SKM-1 (cell line): ENCODE measurements around the gene OAS3.
"Not testable (repeated sequence)": the region's sequence is repeated elsewhere in the genome, so short reads cannot be mapped to it uniquely, and the experiment has no call there.

ENCODE experiments used
- DNase-seq: peaks from one replicate; lab custom pipeline; 2025; ENCODE audit not compliant: unreplicated experiment; lab: John Stamatoyannopoulos, UW

OAS3 gene

DNA sequence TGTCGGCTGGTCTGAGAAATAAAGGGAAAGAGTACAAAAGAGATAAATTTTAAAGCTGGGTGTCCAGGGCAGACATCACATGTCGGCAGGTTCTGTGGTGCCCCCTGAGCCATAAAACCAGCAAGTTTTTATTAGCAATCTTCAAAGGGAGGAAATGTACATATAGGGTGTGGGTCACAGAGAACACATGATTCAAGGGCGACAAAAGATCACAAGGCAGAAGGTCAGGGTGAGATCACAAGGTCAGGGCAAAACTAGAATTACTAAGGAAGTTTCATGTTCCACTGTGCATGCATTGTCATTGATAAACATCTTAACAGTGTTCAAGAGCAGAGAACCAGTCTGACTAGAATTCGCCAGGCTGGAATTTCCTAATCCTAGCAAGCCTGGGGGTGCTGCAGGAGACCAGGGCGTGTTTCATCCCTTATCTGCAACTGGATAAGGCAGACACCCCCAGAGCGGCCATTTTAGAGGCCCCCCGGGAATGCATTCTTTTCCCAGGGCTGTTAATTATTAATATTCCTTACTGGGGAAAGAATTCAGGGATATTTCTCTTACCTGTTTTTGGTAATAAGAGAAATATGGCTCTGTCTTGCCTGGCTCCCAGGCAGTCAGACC lies 11.7 kb upstream of the OAS3 start:
- not testable (repeated sequence) for DNase-seq

DNA sequence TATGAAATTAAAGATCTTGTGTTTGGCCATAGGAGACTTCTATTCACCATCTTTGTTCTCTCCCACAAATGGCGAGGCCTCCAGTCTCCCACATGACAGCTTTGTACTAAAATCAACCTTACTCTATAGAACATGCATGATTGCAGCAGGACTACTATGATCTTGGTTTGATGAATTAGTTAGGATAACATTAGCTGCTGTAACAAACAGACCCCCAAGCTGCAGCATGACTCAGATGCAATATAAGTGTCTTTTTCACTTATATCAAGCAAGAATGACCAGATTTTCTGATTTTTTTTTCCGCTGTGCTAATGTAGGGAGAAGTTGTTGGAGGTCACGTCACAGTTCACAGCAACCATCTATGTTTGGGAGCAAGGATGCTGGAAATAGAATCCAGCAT lies 10.8 kb upstream of the OAS3 start:
- DNase-seq, result no peak

DNA sequence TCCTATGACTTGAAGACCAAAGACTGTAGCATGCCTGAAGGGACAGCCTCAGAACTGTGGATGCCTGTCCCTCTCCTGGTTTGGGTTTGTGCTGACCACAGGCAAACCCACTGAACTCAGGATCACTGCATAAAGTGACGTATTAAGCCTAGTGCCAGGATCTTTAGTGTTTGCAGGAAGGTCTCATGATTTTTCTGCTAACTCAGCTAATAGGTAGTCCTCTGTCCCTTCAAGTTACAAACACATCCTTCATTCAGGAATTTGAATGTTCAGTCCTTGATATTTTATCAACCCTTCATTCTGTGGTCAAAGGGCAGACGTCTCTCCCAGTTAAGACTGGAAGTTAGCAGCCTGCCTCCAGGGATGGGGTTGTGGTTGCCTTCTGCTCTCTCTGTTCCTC lies 10.3 kb upstream of the OAS3 start:
- DNase-seq, result no peak

DNA sequence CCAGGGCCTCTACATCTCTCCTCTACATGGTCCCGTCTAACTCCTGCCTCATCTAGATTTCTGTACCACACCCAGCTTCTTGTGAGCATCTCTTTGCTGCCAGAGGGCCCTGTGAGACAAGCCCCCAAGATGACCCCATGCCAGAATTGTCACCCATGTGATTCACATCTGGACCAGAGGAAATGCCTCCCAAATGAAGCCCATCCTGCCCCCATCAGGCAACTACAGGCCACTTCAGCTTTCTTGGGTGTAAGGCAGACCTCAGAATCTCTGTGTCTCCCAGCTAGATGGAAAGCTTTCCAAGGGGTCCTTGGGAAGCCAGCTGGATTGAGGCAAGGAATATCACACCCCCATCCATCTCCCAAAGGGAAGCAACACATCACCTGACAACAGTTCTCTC lies 9.3 kb upstream of the OAS3 start:
- no peak for DNase-seq

DNA sequence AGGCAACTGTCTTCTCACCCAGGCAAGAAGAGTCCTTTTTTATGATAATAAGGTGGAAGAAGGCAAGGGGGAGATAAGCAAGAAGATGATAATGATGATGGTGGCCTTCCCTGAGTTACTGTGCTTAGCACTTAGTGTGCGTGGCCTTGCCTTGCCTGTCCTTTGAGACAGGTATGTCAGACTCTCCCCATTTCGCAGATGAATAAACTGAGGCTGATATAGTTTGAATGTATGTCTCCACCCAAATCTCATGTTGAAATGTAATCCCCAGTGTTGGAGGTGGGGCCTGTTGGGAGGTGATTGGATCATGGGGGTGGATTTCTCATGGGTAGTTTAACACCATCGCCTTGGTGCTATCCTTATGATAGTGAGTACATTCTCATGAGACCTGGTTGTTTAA lies 8.6 kb upstream of the OAS3 start:
- no peak for DNase-seq

DNA sequence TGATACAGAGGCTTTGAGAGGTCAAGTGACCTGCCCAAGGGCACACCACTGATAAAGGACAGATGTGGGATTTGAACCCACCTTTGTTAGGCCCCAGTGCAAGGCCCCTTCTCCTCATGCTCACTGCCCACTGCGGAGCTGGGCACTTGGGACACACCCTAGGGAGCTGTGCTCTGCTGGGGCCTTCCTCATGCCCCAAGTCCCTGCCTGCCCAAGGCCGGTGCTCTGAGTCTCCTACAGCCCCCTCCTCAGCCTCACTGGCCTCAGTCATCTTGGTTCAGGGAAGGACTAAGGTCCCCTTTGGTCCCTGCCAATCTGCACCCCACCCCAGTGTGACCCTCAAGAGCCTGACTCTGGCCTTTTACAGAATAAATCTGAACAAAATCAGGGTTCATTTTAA lies 7.9 kb upstream of the OAS3 start:
- DNase-seq, result no peak

DNA sequence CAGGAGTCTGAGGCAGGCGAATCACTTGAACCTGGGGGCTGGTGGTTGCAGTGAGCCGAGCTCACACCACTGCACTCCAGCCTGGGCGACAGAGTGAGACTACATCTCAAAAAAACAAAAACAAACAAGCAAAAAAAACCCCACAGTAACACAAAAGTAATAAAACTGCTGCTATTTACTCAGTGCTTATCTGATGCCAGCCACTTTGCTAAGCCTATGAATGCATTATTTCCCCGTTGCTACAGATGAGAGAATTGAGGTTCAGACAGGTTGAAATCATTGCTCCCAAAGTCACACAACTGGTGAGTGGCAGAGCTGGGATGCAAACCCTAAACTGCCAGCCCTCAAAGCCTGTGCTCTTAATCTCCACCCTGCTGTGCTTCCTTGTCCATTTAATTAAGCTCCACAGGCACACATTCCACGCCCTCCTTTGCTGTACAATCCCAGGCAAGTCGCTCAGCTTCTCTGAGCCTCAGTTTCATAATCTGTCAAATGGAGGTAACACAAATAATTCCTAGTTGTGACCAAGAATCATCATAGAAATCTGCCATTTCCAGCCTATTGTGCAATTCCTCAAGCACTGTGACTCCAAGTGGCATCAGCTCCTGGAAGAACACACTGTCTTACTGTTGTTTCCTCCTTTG lies 5.7 kb upstream of the OAS3 start:
- DNase-seq, result no peak

DNA sequence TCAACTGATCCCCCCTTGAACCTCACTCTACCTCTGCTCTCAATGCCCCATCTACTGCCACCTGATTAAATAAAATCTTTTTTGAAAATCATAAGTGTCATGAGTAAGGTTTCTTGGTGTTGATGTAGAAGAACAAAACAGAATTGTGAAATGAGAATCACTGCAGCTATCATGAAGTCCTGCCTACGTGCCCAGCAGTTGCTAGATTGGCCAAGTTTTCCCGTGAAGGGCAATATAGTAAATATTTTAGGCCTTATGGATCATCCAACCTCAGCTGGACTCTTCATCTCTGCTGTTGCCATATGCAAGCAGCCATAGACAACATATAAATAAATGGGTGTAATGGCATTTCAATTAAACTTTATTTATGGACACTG lies 5.2 kb upstream of the OAS3 start:
- DNase-seq, result no peak

DNA sequence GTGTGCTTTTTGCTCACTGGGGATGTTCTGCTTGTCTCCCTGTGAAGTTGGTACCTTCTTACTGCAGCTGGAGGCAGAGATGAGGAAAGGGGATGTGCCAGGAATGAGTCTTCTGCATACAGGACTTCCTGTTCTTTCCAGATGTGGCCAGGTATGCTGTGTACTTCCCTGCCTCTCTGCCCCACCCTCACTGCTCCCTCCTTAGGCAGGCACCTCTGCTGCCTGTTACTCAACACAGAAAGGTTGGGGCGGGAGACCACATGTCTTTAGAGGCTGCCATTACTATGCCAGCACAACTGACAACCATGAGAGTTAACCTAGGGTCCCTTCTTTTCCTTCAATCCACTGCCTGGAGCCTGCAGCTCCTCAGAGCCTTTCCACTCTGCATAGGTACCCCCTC lies 2.0 kb upstream of the OAS3 start:
- no peak for DNase-seq

DNA sequence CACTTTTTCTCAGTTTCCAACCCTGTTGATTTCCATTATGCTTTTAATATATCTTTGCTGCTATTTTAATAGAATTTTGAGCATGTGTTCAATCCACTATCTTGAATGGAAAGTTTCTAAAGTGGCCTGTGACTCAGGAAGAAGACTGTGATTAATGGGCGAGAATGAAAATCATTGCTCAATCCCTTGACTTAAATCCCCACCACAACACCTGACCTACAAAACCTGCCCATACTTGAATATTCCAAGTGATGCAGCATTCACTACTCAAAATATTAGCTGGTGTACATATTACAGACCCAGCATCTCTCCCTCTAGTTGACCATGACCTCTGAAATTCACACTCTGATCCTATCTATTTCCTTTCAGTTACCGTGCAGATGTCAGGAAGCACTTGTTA lies 1.3 kb upstream of the OAS3 start:
- DNase-seq, result no peak

DNA sequence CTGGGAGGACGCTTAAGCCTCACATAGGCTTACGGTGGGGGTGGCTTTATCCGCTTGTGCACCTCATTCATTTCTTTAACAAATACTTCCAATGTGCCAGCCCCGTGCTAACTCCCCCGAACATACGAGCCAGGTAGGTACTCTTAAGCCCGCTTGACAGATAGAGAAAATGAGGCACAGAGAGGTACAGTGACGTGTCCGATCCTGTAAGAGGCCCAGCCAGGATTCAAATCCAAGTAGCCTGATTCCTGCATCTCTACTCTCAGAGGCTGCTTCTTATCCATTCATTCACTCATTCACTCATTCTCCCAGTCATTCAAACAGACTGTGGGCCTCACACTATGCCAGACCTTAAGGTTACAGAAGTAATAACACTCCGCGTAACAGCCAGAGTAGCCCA lies 477 bp downstream of the OAS3 start:
- no peak for DNase-seq

DNA sequence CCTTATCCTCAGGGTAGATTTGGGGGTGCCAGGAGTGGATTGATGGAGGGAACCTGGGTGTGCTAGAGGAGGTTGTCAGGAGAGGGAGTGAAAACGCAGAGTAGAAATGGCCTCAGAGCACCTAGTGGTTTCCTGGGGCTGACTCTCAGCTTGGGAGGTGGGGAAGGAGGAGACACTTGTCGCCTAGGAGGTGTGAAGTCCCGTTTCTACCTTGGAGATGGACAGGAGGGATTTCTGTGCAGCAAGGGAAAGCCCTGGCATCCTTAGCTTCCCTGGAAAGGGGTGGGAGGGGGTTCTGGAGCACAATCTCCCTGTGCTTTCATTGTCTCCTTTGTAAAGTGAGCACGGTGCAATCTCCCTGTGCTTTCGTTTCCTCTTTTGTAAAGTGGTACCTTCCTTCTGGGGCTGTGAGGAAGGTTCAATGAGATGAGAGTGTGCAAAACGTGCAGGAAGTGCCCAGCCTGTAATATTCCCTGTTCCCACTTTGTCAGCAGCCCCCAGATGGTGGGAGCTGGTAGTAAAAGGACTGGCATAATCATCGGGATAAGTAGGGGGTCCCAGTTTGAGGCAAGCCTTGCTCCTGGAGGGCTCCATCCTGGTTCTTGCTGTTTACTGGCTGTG lies 1.6 kb downstream of the OAS3 start:
- no peak for DNase-seq

DNA sequence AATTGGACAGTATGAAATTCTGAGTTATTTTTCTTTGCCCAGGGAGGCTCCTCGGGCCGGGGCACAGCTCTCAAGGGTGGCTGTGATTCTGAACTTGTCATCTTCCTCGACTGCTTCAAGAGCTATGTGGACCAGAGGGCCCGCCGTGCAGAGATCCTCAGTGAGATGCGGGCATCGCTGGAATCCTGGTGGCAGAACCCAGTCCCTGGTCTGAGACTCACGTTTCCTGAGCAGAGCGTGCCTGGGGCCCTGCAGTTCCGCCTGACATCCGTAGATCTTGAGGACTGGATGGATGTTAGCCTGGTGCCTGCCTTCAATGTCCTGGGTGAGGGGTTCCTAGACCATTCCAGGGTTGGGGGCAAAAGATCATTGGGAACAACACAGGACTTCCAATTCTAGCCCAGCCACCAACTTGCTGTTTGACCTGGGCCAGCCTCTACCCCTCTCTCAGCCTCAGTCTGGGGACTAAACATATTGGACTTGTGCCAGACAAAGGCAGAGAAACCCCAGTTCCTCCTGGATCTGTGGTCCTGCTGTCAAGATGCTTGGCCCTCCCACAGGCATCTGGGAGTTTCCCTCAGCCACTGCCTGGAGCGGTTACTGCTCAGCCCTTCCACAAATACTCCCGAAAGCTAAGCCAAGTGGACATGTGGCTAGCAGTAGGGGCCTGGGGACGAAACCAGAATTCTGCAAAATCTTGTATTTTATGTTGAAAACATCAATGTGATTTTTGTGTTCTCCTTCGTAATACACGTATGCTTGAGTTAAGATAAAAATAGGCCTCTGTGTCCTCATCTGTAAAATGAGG lies 3.5 kb downstream of the OAS3 start:
- no peak for DNase-seq

DNA sequence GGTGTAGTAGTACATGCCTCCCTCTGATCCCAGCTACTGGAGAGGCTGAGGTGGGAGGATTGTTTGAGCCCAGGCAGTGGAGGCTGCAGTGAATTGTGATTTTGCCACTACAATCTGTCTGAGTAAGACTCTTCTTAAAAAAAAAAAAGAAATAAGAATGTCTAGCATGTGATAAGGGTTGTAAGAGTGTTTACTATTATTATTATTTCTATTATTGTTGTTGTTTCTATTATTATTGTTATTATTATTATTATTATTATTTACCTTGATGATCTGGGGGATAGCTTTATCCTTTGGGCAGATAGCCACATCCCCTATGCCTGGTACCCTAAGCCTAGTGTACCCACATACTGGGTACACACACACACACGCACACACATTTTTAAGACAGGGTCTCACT lies 4.3 kb downstream of the OAS3 start:
- no peak for DNase-seq

DNA sequence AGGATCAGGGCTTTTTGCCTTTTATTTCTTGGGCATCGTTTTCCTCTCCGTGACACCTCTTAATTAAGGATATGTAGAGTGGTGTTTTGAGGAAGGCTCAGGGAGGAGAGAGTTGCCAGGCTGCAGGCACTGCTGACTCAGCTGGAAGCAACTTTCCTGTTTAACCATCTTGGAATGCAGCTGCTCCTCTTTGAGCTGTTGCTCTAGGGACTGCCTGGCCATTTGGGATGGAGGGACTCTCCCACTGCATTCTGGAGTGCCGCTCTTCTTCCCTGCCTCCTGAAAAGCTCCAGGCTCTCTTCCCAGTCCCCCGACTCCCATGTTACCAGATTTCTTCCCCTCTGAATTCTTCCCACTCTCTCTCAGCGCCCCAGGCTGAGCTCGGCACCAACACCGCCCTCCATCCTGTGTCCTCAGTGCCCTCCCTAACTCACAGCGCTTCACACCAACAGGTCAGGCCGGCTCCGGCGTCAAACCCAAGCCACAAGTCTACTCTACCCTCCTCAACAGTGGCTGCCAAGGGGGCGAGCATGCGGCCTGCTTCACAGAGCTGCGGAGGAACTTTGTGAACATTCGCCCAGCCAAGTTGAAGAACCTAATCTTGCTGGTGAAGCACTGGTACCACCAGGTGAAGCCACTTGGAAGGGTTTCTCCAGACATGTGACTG lies 5.9 kb downstream of the OAS3 start:
- no peak for DNase-seq

DNA sequence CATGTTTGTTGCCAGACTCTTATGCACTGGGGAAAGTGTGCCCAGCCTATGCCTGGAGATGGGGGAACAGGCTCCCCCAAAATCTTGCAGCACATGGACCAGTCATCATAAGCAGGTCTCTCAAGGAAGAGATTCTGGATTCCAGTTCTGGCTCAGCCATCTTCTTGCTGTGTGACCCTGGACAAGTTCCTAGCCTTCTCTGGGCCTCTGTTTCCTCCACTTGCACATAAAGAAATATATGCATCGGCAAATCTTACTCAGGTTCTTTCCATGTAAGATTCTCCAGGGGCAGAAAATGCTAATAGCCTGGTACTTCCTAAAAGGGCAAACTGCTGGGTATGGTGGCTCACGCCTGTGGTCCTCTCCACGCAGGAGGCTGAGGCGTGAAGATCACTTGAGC lies 7.2 kb downstream of the OAS3 start:
- no peak for DNase-seq

DNA sequence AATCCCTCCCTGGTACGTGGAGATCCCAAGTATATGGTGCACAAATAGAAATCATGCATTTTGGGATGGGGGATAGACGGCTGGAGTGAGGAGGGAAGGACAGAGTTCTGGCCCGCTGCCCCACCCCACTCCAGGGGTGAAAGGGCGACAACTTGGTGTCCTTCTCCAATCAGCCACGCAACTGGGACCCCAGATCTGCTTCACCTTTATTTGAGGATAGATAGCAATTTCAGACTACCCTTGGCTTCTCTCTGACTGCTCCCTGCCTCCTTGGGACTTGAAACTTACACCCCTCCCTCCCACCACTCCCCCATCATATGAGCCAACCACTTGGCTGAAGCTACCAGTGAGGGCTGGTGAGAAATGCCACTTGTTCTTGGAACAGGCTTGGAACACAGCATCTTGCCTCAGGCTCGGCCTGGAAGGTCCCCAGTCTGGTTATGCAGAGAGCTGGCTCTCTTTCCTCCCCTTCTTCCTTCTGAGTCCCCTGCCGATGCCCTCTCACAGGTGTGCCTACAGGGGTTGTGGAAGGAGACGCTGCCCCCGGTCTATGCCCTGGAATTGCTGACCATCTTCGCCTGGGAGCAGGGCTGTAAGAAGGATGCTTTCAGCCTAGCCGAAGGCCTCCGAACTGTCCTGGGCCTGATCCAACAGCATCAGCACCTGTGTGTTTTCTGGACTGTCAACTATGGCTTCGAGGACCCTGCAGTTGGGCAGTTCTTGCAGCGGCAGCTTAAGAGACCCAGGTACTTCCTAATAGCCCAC lies 8.1 kb downstream of the OAS3 start:
- no peak for DNase-seq

DNA sequence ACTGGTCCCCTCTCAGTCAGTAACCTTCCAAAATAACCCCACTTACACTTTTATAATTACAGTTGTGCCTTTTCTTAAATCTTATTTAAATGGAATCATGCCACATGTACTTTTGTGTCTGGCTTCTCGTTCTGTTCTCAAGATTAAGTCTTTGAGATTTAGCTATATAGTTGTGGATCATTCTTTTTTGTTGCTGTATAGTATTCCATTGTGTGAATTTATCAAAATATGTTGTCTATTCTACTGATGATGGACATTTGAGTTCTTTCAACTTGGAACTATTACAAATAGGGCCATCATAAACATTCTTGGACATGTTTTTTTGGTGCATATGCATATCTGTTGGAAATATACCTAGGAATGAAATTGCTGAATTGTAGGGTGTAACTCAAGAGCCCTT lies 9.0 kb downstream of the OAS3 start:
- DNase-seq, result no peak

DNA sequence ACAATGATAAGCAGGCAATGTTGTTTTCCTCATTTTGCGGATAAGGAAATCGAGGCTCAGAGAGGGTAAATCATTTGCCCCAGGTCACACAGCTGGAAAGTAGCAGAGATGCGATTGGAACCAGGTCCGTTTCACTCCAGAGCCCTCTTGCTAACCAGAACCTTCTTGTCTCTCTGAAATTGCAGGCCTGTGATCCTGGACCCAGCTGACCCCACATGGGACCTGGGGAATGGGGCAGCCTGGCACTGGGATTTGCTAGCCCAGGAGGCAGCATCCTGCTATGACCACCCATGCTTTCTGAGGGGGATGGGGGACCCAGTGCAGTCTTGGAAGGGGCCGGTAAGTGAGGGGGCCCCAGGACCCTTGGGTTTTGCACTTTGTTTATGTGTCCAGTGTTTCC lies 9.5 kb downstream of the OAS3 start:
- DNase-seq, result no peak

DNA sequence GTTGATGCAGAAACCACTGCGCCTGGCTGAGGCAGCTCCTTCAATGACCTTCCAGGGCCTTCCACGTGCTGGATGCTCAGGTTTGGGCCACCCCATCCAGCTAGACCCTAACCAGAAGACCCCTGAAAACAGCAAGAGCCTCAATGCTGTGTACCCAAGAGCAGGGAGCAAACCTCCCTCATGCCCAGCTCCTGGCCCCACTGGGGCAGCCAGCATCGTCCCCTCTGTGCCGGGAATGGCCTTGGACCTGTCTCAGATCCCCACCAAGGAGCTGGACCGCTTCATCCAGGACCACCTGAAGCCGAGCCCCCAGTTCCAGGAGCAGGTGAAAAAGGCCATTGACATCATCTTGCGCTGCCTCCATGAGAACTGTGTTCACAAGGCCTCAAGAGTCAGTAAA lies 10.5 kb downstream of the OAS3 start:
- no peak for DNase-seq

DNA sequence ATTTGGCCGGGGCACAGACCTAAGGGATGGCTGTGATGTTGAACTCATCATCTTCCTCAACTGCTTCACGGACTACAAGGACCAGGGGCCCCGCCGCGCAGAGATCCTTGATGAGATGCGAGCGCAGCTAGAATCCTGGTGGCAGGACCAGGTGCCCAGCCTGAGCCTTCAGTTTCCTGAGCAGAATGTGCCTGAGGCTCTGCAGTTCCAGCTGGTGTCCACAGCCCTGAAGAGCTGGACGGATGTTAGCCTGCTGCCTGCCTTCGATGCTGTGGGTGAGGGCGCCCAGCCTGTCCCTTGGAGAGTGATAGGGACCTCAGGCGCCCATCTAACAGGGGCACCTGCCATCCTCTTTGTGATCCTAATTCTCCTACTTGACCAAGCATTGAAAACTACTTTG lies 12.4 kb downstream of the OAS3 start:
- DNase-seq, result no peak
